GM12878 (cell line): ENCODE results near the gene TANC1. TPM values are rescaled to one million over a fixed set of nuclear protein-coding genes. Genes with fewer than 3 reads are reported as not detected.

Source experiments
- ATAC-seq: fragments of 200-7000 bp; cut with Tn5 transposase; 3 replicates; pipeline ENCODE4 v1.9.1; 2020; ENCODE audit warnings: mild to moderate bottlenecking, moderate library complexity
- BruUV-seq: library from RNA; stranded (reverse); fragments of 400-500 nt; replicated peaks from 2 replicates; lab custom pipeline; 2021; lab: Mats Ljungman, UMichigan
- CTCF ChIA-PET: fragments of 300-600 bp; sonication (Branson Sonifier 250); formaldehyde crosslinking; extraction: SDS; loops from one replicate; lab custom pipeline; 2021; ENCODE audit warnings: inconsistent platforms; lab: Yijun Ruan, JAX
- POLR2A ChIA-PET: fragments of 350-600 bp; formaldehyde crosslinking; extraction: SDS; loops from one replicate; lab custom pipeline; 2021; ENCODE audit warnings: inconsistent platforms; lab: Charles Lee
- RAD21 ChIA-PET: fragments of 300-600 bp; sonication (Branson Sonifier 250); formaldehyde crosslinking; loops from one replicate; lab custom pipeline; 2023; ENCODE audit warnings: antibody characterized with exemption; ENCODE audit not compliant: unreplicated experiment; lab: Charles Lee
- SMC1A ChIA-PET: fragments of 300-600 bp; sonication (Branson Sonifier 250); formaldehyde crosslinking; loops from one replicate; lab custom pipeline; 2023; ENCODE audit not compliant: unreplicated experiment, uncharacterized antibody; lab: Charles Lee
- DNase-seq: peaks from one replicate; pipeline ENCODE4 v3.0.0-alpha.2; 2011; ENCODE audit warnings: low read depth, low spot score
- FAIRE-seq: peaks from 3 replicates; lab custom pipeline; 2011; peaks lifted over from hg19 to GRCh38; lab: Jason Lieb, UNC
- H2AFZ ChIP-seq: 2 replicates; pipeline ENCODE4 v1.6.0; 2011; ENCODE audit warnings: low read depth, low read length, control low read depth; ENCODE audit not compliant: control insufficient read depth
- H3K27ac ChIP-seq: 2 replicates; pipeline ENCODE4 v1.5.1; 2011; ENCODE audit warnings: control low read depth; ENCODE audit not compliant: control insufficient read depth, insufficient read depth
- H3K27me3 ChIP-seq, 2 experiments: replicated peaks in 1 of 2; 2 replicates each; pipeline versions ENCODE4 v1.6.0 to v1.6.1; 2011; ENCODE audit warnings: low read length in 1 of 2; ENCODE audit not compliant: control insufficient read depth in 2 of 2, insufficient read depth in 2 of 2
- H3K36me3 ChIP-seq, 2 experiments: 2 replicates each; pipeline ENCODE4 v1.5.1; 2011; ENCODE audit warnings: low read length in 1 of 2; ENCODE audit not compliant: control insufficient read depth in 2 of 2, insufficient read depth in 2 of 2
- H3K4me1 ChIP-seq: 2 replicates; pipeline ENCODE4 v1.6.1; 2011; ENCODE audit warnings: mild to moderate bottlenecking, low read length, moderate library complexity, mixed read lengths; ENCODE audit not compliant: control insufficient read depth, insufficient read depth
- H3K4me2 ChIP-seq: 2 replicates; pipeline ENCODE4 v1.6.0; 2011; ENCODE audit warnings: control low read depth; ENCODE audit not compliant: control insufficient read depth, insufficient read depth
- H3K4me3 ChIP-seq: fragments of 200-600 bp; sonication (generic); 2 replicates; pipeline ENCODE4 v1.5.1; 2016
- H3K79me2 ChIP-seq: 2 replicates; pipeline ENCODE4 v1.6.0; 2011; ENCODE audit warnings: low read length; ENCODE audit not compliant: control insufficient read depth, insufficient read depth
- H3K9ac ChIP-seq: 2 replicates; pipeline ENCODE4 v1.8.0; 2011; ENCODE audit warnings: low read length, control low read depth, mixed read lengths; ENCODE audit not compliant: control insufficient read depth, insufficient read depth
- H3K9me3 ChIP-seq: replicated peaks from 3 replicates; pipeline ENCODE4 v1.5.1; 2011; ENCODE audit warnings: mild to moderate bottlenecking, low read length; ENCODE audit not compliant: control insufficient read depth, insufficient read depth
- H4K20me1 ChIP-seq: 2 replicates; pipeline ENCODE4 v1.6.0; 2011; ENCODE audit not compliant: control insufficient read depth, insufficient read depth
- BCLAF1 ChIP-seq: fragments of 450-650 bp; IDR thresholded peaks from 2 replicates; pipeline ENCODE4 v1.6.1; 2017; ENCODE audit warnings: antibody characterized with exemption, mild to moderate bottlenecking, moderate library complexity
- BMI1 ChIP-seq: fragments of 450-650 bp; IDR thresholded peaks from 2 replicates; pipeline ENCODE4 v1.6.1; 2016; ENCODE audit warnings: mild to moderate bottlenecking, moderate library complexity, borderline replicate concordance
- EP300 ChIP-seq, 2 experiments: fragments of 150-350 bp in 1 of 2; IDR thresholded peaks; 2 replicates each; pipeline ENCODE4 v1.6.1; 2011 to 2012; ENCODE audit warnings: low read depth in 2 of 2, low read length in 2 of 2, borderline replicate concordance in 1 of 2, improper control_type of control experiment in 1 of 2, inconsistent platforms in 1 of 2; ENCODE audit not compliant: control insufficient read depth in 1 of 2
- ETV6 ChIP-seq, 2 experiments: fragments of 450-650 bp in 1 of 2; IDR thresholded peaks in 1 of 2; conservative IDR thresholded peaks in 1 of 2; 2 replicates each; pipeline ENCODE4 v1.6.1; 2014; ENCODE audit warnings: antibody characterized with exemption in 1 of 2, borderline replicate concordance in 1 of 2, low read depth in 1 of 2, mild to moderate bottlenecking in 1 of 2, moderate library complexity in 1 of 2
- KAT2A ChIP-seq: conservative IDR thresholded peaks from 2 replicates; pipeline ENCODE4 v1.6.1; 2011; ENCODE audit warnings: low read depth, low read length; ENCODE audit not compliant: control insufficient read depth
- SMAD5 ChIP-seq: IDR thresholded peaks from 2 replicates; pipeline ENCODE4 v1.6.1; 2016; ENCODE audit warnings: antibody characterized with exemption, low read depth
- SPI1 ChIP-seq: IDR thresholded peaks from 2 replicates; pipeline ENCODE4 v1.6.1; 2011; ENCODE audit warnings: low read depth, mild to moderate bottlenecking, low read length, moderate library complexity, borderline replicate concordance; ENCODE audit not compliant: insufficient read depth
- STAT1 ChIP-seq: fragments of 450-650 bp; conservative IDR thresholded peaks from 2 replicates; pipeline ENCODE4 v1.6.1; 2014; ENCODE audit warnings: antibody characterized with exemption, mild to moderate bottlenecking
- WGBS: methylation state at CpG from one replicate; pipeline ENCODE4 v1.1.6; 2016; ENCODE audit warnings: low lambda C conversion rate; ENCODE audit not compliant: insufficient replicate concordance, insufficient coverage; ENCODE audit errors: missing lambda C conversion rate; 5-methylcytosine and 5-hydroxymethylcytosine counted together
- in situ Hi-C: fragments of 300-500 bp; cut with MboI; formaldehyde crosslinking; loops from 9 replicates; pipeline ENCODE4 v1.14.3; 2018; ENCODE audit warnings: mixed read lengths
- intact Hi-C: fragments of 100-400 bp; cut with micrococcal nuclease; formaldehyde crosslinking; loops from one replicate; pipeline ENCODE4 v1.14.2; 2022; ENCODE audit not compliant: unreplicated experiment
- polyA plus RNA-seq, 11 experiments: library from polyadenylated mRNA; depleted of rRNA in 4 of 11; unstranded in 6 of 11; stranded (reverse) in 5 of 11; fragments of >200 nt; fragmentation: Nextera tagmentation in 4 of 11; fragmentation: Illumina TruSeq in 1 of 11; extraction: Ambion mirVana in 4 of 11; extraction: Trizol in 1 of 11; gene quantifications; 1 replicate in 1 of 11; 2 replicates in 10 of 11; pipeline versions ENCODE4 v1.2.1 to v1.2.3, GENCODE V29; 2011 to 2016; ENCODE audit warnings: inconsistent platforms in 2 of 11, missing spikeins in 2 of 11, low read depth in 1 of 11
- total RNA-seq, 4 experiments: library from RNA; depleted of rRNA in 3 of 4; stranded (reverse); fragments of >200 nt in 3 of 4; fragmentation: Illumina TruSeq in 1 of 4; extraction: Trizol in 1 of 4; gene quantifications; 2 replicates each; pipeline versions ENCODE4 v1.2.1 to v1.2.3, GENCODE V29; 2013 to 2021
- TF ChIP-seq, protein P1 (sequence below): IDR thresholded peaks from 2 replicates; pipeline ENCODE4 v1.6.1; 2012; ENCODE audit warnings: low read length, inconsistent platforms

TANC1 gene
- total and polyA plus RNA-seq, 10 of the 15 experiments (the other 5 are each of a cell fraction or from before 2014, with no cell fraction given) = 0.05 to 5.0 (median 0.34) TPM

DNA sequence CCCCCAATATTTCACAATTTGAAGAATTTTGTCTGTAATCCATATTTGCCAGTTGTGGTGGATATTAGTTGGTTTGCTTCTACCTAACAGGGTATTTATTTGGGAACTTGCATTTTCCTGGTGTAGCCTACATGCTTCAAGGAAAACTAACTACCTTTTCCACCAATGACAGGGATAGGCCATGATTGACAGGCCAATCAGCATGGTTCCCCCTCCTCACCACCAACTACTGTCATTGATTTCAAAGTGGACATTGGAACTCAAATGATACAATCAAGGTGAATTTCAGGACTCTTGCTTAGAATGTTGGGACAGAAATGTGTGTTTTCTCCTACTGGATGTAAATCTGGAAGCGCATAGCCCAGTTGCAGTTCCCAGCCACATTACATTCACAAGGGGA lies 10.1 kb upstream of the TANC1 start:
- intact Hi-C loops = no loop called here

More for the DNA sequence above, 10.1 kb upstream of the TANC1 start:
- in situ Hi-C loops = no loop called here
- Histone ChIP-seq H3K27ac (no peak overlapping the region), H3K4me2 (no peak overlapping the region), H3K9ac (no peak overlapping the region), H3K27me3 (no peaks in the 10 kb centered on the region), H3K9me3 (no peaks in the 10 kb centered on the region), H3K36me3 (no peaks in the 10 kb centered on the region), H2AFZ (no peak overlapping the region), H3K79me2 (no peaks in the 10 kb centered on the region), H3K4me1 (no peaks in the 10 kb centered on the region), H3K4me3 (no peak overlapping the region), H4K20me1 (no peaks in the 10 kb centered on the region)
- CTCF ChIA-PET = no interaction called here
- POLR2A ChIA-PET = no interaction called here
- FAIRE-seq (no peak), DNase-seq (no peak), ATAC-seq (no peak)
- RAD21 ChIA-PET = no interaction called here
- whole genome bisulfite sequencing = 88% methylated on average over 1 of the region's 1 CpG
- TF ChIP-seq SPI1 (no peak), STAT1 (no peak), SMAD5 (no peak), EP300 (IDR thresholded peaks at IDR 0.05; ENCODE audit: borderline replicate concordance in 1 of 2, control insufficient read depth in 1 of 2, low read depth in 2 of 2, low read length in 2 of 2) (no peak), ETV6 (conservative IDR thresholded peaks at IDR 0.05 in 1 of 2, IDR thresholded peaks at IDR 0.05 in 1 of 2; ENCODE audit: borderline replicate concordance in 1 of 2, low read depth in 1 of 2) (no peak), BMI1 (no peak), BCLAF1 (no peak), KAT2A (no peak)
- TF ChIP-seq, protein P1, sequence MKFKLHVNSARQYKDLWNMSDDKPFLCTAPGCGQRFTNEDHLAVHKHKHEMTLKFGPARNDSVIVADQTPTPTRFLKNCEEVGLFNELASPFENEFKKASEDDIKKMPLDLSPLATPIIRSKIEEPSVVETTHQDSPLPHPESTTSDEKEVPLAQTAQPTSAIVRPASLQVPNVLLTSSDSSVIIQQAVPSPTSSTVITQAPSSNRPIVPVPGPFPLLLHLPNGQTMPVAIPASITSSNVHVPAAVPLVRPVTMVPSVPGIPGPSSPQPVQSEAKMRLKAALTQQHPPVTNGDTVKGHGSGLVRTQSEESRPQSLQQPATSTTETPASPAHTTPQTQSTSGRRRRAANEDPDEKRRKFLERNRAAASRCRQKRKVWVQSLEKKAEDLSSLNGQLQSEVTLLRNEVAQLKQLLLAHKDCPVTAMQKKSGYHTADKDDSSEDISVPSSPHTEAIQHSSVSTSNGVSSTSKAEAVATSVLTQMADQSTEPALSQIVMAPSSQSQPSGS = no peak
- BruUV-seq = no TSS peak
- SMC1A ChIA-PET = interaction anchor here (1.0 kb wide), 1 partner anchor 27 kb away, joined by 3 read pairs; no protein-coding TSS in a partner anchor
